T-helper 1 cell treated with Interleukin-12 subunit alpha and Interleukin-12 subunit beta and Interleukin-4 antibody, amounts not matched to agents 30 ng/mL and 1 ng/mL, for 36 hours (primary cell): ENCODE data around the gene RALGAPA2. TPM values are rescaled to one million over a fixed set of nuclear protein-coding genes. Genes with fewer than 3 reads are reported as not detected.

ENCODE experiments used
- intact Hi-C: fragments of 100-400 bp; cut with micrococcal nuclease; formaldehyde crosslinking; loops from one replicate; pipeline ENCODE4 v1.15.1; 2024
- total RNA-seq: library from RNA; stranded (reverse); gene quantifications from 2 replicates; pipeline ENCODE4 v1.2.3, GENCODE V29; 2022

RALGAPA2 gene
- total RNA-seq, 1 donor from 2014 or later: 28.6 TPM

DNA sequence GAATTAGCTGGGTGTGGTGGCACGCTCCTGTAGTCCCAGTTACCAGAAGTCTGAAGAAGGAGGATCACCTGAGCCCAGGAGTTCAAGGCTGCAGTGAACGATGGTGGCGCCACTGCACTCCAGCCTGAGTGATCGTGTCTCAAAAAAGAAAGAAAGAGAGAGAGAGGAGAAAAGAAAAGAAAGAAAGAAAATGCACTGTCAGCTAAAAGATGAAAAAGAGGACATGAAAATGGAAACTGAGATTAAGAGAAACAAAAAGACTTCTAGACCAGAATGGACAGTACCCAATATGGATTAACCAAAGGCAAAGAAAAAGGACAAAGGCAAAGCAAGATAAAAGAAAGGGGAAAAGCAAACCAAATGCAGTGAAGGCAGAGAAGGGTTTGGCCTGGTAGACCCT, 9.0 kb upstream of the RALGAPA2 start:
- intact Hi-C loops: no loop called here

DNA sequence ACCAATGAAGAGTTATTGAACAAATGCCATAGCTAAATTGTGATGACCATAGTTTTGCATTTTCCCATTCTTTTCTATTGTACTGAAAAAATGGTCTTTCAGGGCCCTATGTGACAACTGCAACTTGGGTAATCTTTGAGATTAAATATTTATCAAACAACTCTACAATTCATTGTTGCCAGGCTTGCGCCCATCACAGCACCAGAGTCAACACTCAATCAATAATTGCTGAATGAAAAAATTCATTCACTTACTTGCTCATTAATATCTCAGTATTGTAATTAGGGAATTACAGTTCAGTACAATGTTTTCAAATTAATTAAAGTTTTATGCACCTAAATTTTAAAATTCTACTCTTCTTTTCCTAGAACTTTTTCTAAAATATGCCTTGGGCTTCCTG, 7.7 kb upstream of the RALGAPA2 start:
- intact Hi-C loops: no loop called here

- intact Hi-C loops: loop anchor here (10.0 kb wide), 1 partner anchor 675 kb away; the partner anchor contains the start of gene NKX2-4
Observed at GRCh38 chr20:20719411-20719810, 7.0 kb upstream of the RALGAPA2 start.

GRCh38 chr20:20713244-20713765, 861 bp upstream of the RALGAPA2 start:
- intact Hi-C loops: loop anchor here (2.0 to 10.0 kb wide), 4 partner anchors 21 to 1919 kb away; partner anchors contain the start of gene NKX2-4

DNA sequence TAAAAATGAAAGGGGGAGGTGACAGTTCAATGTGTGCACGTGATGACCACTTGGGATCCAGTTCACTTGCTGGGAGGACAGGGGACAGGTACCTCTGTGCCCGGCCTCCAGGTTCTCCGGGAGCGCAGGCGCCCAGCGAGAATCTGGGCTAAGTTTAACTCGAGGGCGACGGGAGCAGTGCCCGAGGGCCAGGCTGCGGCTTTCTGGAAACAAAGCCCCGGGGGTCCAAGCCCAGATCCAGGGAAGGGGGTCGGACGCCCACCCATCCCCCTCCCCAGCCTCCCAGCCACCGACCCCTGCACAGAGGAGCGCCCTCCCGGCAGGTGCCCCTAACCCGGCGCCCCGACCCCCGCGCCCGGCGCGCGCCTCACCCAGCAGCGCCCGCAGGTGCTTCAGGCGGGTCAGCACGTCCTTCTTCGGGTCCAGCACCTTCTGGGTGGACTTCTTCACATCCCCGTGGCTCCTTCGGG, 405 bp downstream of the RALGAPA2 start:
- intact Hi-C loops: loop anchor here (1.0 to 10.0 kb wide), 8 partner anchors 23 to 1917 kb away; partner anchors contain the start of genes NAA20, NKX2-4 and XRN2

- intact Hi-C loops: loop anchor here (2.0 to 10.0 kb wide), 2 partner anchors 47 to 683 kb away; partner anchors contain the start of gene NKX2-4
Observed at GRCh38 chr20:20711413-20711812, 1.0 kb downstream of the RALGAPA2 start.

- intact Hi-C loops: loop anchor here (2.0 to 10.0 kb wide), 2 partner anchors 46 to 684 kb away; partner anchors contain the start of gene NKX2-4
Observed at GRCh38 chr20:20710443-20711315, 1.8 kb downstream of the RALGAPA2 start.

DNA sequence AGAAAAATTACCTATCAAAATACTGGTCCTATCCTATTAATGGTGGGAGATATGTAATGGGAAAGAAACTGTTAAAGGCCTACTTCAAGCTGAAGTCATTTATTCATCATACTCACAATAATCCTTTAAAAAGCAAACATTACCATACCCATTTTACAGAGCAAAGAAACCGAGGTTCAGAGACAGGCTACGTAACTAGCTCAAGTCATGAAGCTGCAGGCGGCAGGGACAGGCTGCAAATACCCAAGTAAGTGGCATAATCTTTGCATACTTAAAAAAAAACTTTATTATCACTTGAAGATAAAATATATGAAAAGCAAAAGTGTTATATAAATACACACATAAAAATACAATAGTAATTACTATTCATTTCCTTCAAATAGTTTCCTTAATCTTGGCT, 2.6 kb downstream of the RALGAPA2 start:
- intact Hi-C loops: loop anchor here (2.0 to 10.0 kb wide), 2 partner anchors 45 to 685 kb away; partner anchors contain the start of gene NKX2-4

GRCh38 chr20:20706285-20706684, 6.2 kb downstream of the RALGAPA2 start:
- intact Hi-C loops: no loop called here

DNA sequence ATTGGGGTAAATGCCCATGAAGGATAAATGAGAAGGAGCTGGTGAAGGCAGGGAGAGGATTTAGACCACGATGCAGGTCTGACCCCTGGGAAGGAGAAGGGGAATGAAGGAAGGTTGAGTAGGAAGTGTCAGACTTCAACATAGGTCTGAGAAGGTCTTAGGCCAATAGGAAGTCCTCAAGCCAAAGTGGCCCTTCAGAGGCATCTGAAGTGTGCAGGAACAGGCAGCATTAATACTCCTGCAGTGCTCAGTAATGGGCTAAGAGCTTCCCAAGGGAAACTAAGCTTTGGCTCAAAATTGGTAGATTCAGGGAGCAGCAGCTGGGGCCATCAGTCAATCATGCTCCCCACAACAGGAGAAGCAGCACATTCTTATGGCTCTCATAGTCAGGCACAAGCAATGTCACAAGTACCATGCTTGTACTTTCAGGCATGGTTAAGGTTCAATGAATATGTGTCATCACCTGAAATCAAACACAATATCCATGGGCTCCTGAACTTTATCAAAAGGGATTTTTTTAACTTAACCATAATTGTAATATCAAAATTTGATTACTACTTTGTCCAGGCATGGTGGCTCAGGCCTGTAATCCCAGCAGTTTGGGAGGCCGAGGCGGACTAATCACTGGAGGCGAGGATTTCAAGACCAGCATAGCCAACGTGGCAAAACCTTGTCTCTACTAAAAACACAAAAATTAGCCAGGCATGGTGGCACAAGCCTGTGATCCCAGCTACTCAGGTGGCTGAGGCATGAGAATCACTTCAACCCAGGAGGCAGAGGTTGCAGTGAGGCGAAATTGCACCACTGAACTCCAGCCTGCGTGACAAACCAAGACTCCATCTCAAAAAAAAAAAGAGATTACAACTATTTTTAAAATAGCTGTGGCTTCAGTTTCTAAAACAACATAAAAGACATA, 9.9 kb downstream of the RALGAPA2 start:
- intact Hi-C loops: no loop called here

GRCh38 chr20:20699917-20700316, 12.5 kb downstream of the RALGAPA2 start:
- intact Hi-C loops: no loop called here

GRCh38 chr20:20699144-20699543, 13.3 kb downstream of the RALGAPA2 start:
- intact Hi-C loops: no loop called here

DNA sequence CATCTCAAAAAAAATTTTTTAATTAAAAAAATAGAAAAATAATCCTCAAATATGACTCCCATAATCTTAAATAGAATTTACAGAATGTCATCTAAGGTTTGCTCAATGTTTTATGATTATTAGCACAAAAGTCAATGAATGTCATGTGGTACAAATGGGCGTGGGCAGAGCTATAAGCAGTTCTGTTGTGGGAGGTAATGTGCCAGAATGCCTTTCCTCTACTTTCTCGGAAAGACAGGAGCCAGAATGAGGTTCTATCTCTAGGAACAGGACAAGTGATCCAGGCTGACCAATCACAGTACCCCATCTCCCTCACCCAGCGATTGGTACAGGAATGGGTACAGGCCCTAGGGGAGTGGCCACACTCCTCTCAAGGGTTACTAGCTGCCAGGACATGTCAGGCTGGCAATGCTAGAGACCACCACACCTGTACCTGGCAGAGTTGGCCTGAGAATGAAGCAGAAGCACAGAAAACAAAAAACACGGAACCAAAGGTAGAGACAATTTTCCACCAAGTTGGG, 15.1 kb downstream of the RALGAPA2 start:
- intact Hi-C loops: no loop called here

- intact Hi-C loops: no loop called here
Observed at GRCh38 chr20:20695250-20695816, 17.1 kb downstream of the RALGAPA2 start.

- intact Hi-C loops: no loop called here
Observed at GRCh38 chr20:20694591-20694990, 17.9 kb downstream of the RALGAPA2 start.

DNA sequence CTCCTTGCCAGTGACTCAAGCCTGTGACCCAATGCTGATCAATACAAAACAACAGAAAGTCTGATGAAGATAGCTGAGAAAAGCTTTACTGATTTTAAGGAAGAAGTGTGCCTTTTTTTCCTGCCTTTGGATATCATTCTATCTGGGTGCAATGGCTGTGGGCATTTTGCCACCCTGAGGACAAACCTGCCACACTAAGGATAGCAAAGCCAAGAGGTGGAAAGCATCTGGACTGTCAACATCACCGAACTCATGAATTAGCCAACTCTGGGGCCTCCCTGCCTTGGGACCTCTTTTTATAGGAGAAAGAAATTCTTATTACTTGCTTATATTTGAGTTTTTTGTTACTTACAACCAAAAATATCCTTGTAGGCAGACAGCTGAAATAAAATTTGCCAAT, 19.9 kb downstream of the RALGAPA2 start:
- intact Hi-C loops: no loop called here

GRCh38 chr20:20691477-20692235, 20.8 kb downstream of the RALGAPA2 start:
- intact Hi-C loops: no loop called here

- intact Hi-C loops: no loop called here
Observed at GRCh38 chr20:20690676-20691476, 21.6 kb downstream of the RALGAPA2 start.

- intact Hi-C loops: no loop called here
Observed at GRCh38 chr20:20687319-20687718, 25.1 kb downstream of the RALGAPA2 start.
